Adrenal gland (tissue), 12 donors: ENCODE measurements around the gene DSG2. TPM values are rescaled to one million over a fixed set of nuclear protein-coding genes. Genes with fewer than 3 reads are reported as not detected.

Experiments
- DNase-seq, 7 donors: peaks; one replicate each; pipeline ENCODE4 v3.0.0-alpha.2; 2019 to 2020
- H3K27ac ChIP-seq, 5 donors: fragments of 200-600 bp; sonication (generic) in 4 of 5; 1 replicate in 3 of 5; 2 replicates in 2 of 5; pipeline versions ENCODE4 v1.5.1 to v1.8.0; 2016 to 2020; ENCODE audit warnings: mild to moderate bottlenecking in 1 of 5
- H3K27me3 ChIP-seq: fragments of 200-600 bp; 2 replicates; pipeline ENCODE4 v1.8.0; 2021
- H3K36me3 ChIP-seq, 2 donors: fragments of 200-600 bp; replicated peaks in 1 of 2; 1 replicate in 1 of 2; 2 replicates in 1 of 2; pipeline versions ENCODE4 v1.5.1 to v1.8.0; 2018 to 2022
- H3K4me1 ChIP-seq, 2 donors: fragments of 200-600 bp; replicated peaks in 1 of 2; 1 replicate in 1 of 2; 2 replicates in 1 of 2; pipeline versions ENCODE4 v1.5.1 to v1.8.0; 2018 to 2021
- H3K4me3 ChIP-seq, 4 donors: fragments of 200-600 bp; sonication (generic) in 3 of 4; one replicate each; pipeline ENCODE4 v1.5.1; 2016 to 2018
- H3K9me3 ChIP-seq, 3 donors: fragments of 200-600 bp; sonication (generic) in 1 of 3; replicated peaks in 1 of 3; 1 replicate in 2 of 3; 2 replicates in 1 of 3; pipeline versions ENCODE4 v1.5.1 to v1.8.0; 2016 to 2021
- POLR2A ChIP-seq, 2 donors: fragments of 450-650 bp; IDR thresholded peaks; one replicate each; pipeline ENCODE4 v1.6.1; 2017; ENCODE audit warnings: antibody characterized with exemption in 2 of 2, mild to moderate bottlenecking in 2 of 2, moderate library complexity in 1 of 2
- WGBS, 4 donors: extraction: QIAGEN DNeasy Blood & Tissue Kit in 2 of 4; methylation state at CpG; one replicate each; pipeline versions ENCODE4 v1.1.5 to v1.1.7; 2013 to 2017; 5-methylcytosine and 5-hydroxymethylcytosine counted together
- intact Hi-C, 2 donors: fragments of 100-400 bp; cut with DNase I; formaldehyde crosslinking; loops; one replicate each; pipeline versions ENCODE4 v1.14.1 to v1.15.0; 2022 to 2023
- polyA plus RNA-seq, 3 donors: library from polyadenylated mRNA; stranded (reverse); fragments of 200-250 nt in 2 of 3; fragments of 350-450 nt in 1 of 3; fragmentation: Illumina TruSeq in 1 of 3; extraction: RNeasy Lipid Tissue Mini Kit (QIAGEN cat#74804) in 1 of 3; gene quantifications; one replicate each; pipeline ENCODE4 v1.2.3, GENCODE V29; 2013 to 2014
- total RNA-seq, 9 donors: library from RNA; depleted of rRNA in 4 of 9; stranded (reverse); fragments of >200 nt in 4 of 9; fragments of 120-200 nt in 1 of 9; fragmentation: NEBNext Ultra II Directional in 1 of 9; extraction: Animal tissue kit (Norgen Biotek cat#: 25700) in 1 of 9; gene quantifications; one replicate each; pipeline versions ENCODE4 v1.1.0 to v1.2.4, GENCODE V29; 2013 to 2023
- TF ChIP-seq, protein P1 (sequence below), 6 experiments: fragments of 450-650 bp in 4 of 6; fragments of 200-600 bp in 2 of 6; sonication (generic) in 1 of 6; IDR thresholded peaks; 1 replicate in 5 of 6; 2 replicates in 1 of 6; pipeline versions ENCODE4 v1.5.1 to v1.8.0; 2016 to 2021; ENCODE audit warnings: antibody characterized with exemption in 6 of 6, mild to moderate bottlenecking in 2 of 6, moderate library complexity in 1 of 6
- donor health status: healthy with polysubstance abuse.
- donor health status: Bipolar disorder and iron deficiency.
- donor health status: DM: yes; HTN: yes; CAD: no.
- donor health status: DM: no; HTN: no; CAD: no.
- donor health status: DM: no; HTN: no; CAD: no.
- donor health status: DM: yes; HTN: yes; CAD: no.

DSG2 gene
- total and polyA plus RNA-seq, 12 donors, result 0.32 to 6.8 (median 2.1) TPM

DNA sequence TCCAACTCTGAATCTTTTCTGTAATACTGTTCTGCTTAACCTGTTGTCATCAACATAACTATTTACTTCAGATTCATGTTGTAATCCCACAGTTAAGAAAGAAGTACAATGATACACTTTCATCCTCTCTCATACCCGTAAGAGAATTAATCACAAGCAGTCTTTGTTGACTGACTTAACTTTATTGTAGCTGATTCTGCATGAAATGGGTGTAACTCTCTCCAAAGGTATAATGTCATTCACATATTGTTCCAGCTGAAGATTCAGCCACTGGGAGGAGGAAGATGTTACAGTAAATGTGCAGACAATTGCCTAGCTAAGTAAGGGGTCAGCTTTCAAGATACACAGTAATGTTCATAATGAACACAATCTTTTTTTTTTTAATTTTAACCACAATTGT lies 13.5 kb upstream of the DSG2 start:
- H3K27me3 ChIP-seq, result peaks cover 9% of the 10 kb centered on the region
- no peaks in the 10 kb centered on the region for H3K4me1 ChIP-seq
- DNase-seq, result no peak
- no peak overlapping the region for H3K4me3 ChIP-seq
- no peaks in the 10 kb centered on the region for H3K36me3 ChIP-seq
- WGBS, 4 donors, result 72 to 79% (median 76%) methylated on average over 1 of the region's 1 CpG
- H3K9me3 ChIP-seq, result no peaks in the 10 kb centered on the region
- intact Hi-C loops, result no loop called here
- no peak overlapping the region for H3K27ac ChIP-seq
- no peak for TF ChIP-seq POLR2A (IDR thresholded peaks at IDR 0.05)
- TF ChIP-seq, protein P1, sequence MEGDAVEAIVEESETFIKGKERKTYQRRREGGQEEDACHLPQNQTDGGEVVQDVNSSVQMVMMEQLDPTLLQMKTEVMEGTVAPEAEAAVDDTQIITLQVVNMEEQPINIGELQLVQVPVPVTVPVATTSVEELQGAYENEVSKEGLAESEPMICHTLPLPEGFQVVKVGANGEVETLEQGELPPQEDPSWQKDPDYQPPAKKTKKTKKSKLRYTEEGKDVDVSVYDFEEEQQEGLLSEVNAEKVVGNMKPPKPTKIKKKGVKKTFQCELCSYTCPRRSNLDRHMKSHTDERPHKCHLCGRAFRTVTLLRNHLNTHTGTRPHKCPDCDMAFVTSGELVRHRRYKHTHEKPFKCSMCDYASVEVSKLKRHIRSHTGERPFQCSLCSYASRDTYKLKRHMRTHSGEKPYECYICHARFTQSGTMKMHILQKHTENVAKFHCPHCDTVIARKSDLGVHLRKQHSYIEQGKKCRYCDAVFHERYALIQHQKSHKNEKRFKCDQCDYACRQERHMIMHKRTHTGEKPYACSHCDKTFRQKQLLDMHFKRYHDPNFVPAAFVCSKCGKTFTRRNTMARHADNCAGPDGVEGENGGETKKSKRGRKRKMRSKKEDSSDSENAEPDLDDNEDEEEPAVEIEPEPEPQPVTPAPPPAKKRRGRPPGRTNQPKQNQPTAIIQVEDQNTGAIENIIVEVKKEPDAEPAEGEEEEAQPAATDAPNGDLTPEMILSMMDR (IDR thresholded peaks at IDR 0.05), result no peak

GRCh38 chr18:31486165-31486564 lies 11.8 kb upstream of the DSG2 start:
- Histone ChIP-seq H3K27me3 (peaks cover 9% of the 10 kb centered on the region), H3K4me1 (no peaks in the 10 kb centered on the region), H3K9me3 (no peaks in the 10 kb centered on the region), H3K27ac (no peak overlapping the region), H3K4me3 (no peak overlapping the region), H3K36me3 (no peaks in the 10 kb centered on the region)
- WGBS, 4 donors, result 35 to 46% (median 45%) methylated on average over 2 of the region's 2 CpGs
- TF ChIP-seq POLR2A (IDR thresholded peaks at IDR 0.05), result no peak
- TF ChIP-seq, protein P1 (IDR thresholded peaks at IDR 0.05), result no peak
- DNase-seq, result no peak
- intact Hi-C loops, result no loop called here

DNA sequence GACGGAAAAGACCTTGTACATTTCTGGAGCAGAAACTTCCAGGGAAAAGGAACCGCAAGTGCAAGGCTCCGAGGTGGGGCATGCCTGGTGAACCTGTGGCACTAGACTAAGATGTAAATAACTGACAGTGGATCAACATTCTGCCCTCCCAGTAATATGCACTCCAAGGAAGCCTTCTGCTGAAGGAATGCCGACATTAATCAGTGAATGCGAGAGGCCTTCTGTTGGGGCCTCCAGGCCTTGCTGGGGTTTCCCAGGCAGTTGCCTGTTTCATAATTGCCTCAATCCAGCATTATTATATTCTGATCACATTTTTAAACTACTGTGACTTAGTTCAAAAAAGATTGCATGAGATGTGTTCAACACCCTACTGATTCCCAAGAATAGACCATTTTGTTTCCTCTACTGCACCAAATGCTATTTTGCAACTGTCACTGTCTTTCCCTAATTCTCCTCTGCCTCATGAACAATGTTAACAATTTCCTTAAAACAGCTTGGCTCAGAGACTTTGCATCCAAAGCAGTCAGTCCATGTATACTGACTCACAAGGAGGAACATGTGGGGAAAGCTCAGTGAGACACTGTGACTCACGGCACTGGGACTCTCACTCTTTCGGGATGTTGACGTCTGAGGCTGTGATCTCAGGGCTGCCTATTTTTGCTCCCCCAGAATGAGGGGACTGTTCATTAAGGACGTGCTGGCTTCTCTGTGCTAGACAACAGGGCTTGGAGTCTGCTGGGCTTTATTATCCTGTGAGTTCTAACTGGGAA lies 10.5 kb upstream of the DSG2 start:
- no peaks in the 10 kb centered on the region for H3K4me1 ChIP-seq
- H3K27me3 ChIP-seq, result peaks cover 9% of the 10 kb centered on the region
- intact Hi-C loops, result no loop called here
- H3K36me3 ChIP-seq, result no peaks in the 10 kb centered on the region
- peak in 1 of 7 donors; percentile 23 for DNase-seq
- H3K27ac ChIP-seq, result no peak overlapping the region
- no peaks in the 10 kb centered on the region for H3K9me3 ChIP-seq
- WGBS, 4 donors, result 73 to 88% (median 84%) methylated on average over 9 of the region's 9 CpGs
- TF ChIP-seq, protein P1 (IDR thresholded peaks at IDR 0.05), result no peak
- TF ChIP-seq POLR2A (IDR thresholded peaks at IDR 0.05), result no peak
- no peak overlapping the region for H3K4me3 ChIP-seq

GRCh38 chr18:31489311-31489710 lies 8.7 kb upstream of the DSG2 start:
- intact Hi-C loops, result no loop called here
- Histone ChIP-seq H3K4me1 (no peaks in the 10 kb centered on the region), H3K27ac (no peak overlapping the region), H3K9me3 (no peaks in the 10 kb centered on the region), H3K36me3 (no peaks in the 10 kb centered on the region), H3K4me3 (no peak overlapping the region), H3K27me3 (peaks cover 9% of the 10 kb centered on the region)
- TF ChIP-seq POLR2A (IDR thresholded peaks at IDR 0.05), result no peak
- TF ChIP-seq, protein P1 (IDR thresholded peaks at IDR 0.05), result no peak
- DNase-seq, result no peak
- 80 to 96% (median 86%) methylated on average over 1 of the region's 1 CpG for WGBS, 4 donors
